GM12878 (cell line): ENCODE data around the gene NFIX. TPM values are rescaled to one million over a fixed set of nuclear protein-coding genes. Genes with fewer than 3 reads are reported as not detected.

Source experiments
- BCLAF1 ChIP-seq: fragments of 450-650 bp; IDR thresholded peaks from 2 replicates; pipeline ENCODE4 v1.6.1; 2017; ENCODE audit warnings: antibody characterized with exemption, mild to moderate bottlenecking, moderate library complexity
- CEBPB ChIP-seq, 2 experiments: fragments of 150-350 bp in 1 of 2; IDR thresholded peaks; 2 replicates each; pipeline ENCODE4 v1.6.1; 2012 to 2014; ENCODE audit warnings: low read depth in 2 of 2, low read length in 2 of 2, borderline replicate concordance in 1 of 2, inconsistent platforms in 1 of 2
- CREM ChIP-seq: IDR thresholded peaks from 2 replicates; pipeline ENCODE4 v1.6.1; 2014; ENCODE audit warnings: antibody characterized with exemption, low read depth
- EP300 ChIP-seq, 2 experiments: fragments of 150-350 bp in 1 of 2; IDR thresholded peaks; 2 replicates each; pipeline ENCODE4 v1.6.1; 2011 to 2012; ENCODE audit warnings: low read depth in 2 of 2, low read length in 2 of 2, borderline replicate concordance in 1 of 2, improper control_type of control experiment in 1 of 2, inconsistent platforms in 1 of 2; ENCODE audit not compliant: control insufficient read depth in 1 of 2
- FOXK2 ChIP-seq: fragments of 450-650 bp; IDR thresholded peaks from 2 replicates; pipeline ENCODE4 v1.6.1; 2017; ENCODE audit warnings: mild to moderate bottlenecking, moderate library complexity
- HCFC1 ChIP-seq: fragments of 150-350 bp; IDR thresholded peaks from 2 replicates; pipeline ENCODE4 v1.6.1; 2014; ENCODE audit warnings: low read length
- HDAC6 ChIP-seq: fragments of 200-600 bp; sonication (generic); IDR thresholded peaks from one replicate; pipeline ENCODE4 v1.8.0; 2017; ENCODE audit warnings: antibody characterized with exemption; ENCODE audit not compliant: unreplicated experiment
- MAX ChIP-seq: IDR thresholded peaks from 2 replicates; pipeline ENCODE4 v1.6.1; 2012; ENCODE audit warnings: low read depth, low read length, improper control_type of control experiment
- MXI1 ChIP-seq: fragments of 150-350 bp; IDR thresholded peaks from 2 replicates; pipeline ENCODE4 v1.6.1; 2011; ENCODE audit warnings: low read depth, mild to moderate bottlenecking, inconsistent platforms, low read length, improper control_type of control experiment
- NFIC ChIP-seq: IDR thresholded peaks from 2 replicates; pipeline ENCODE4 v1.6.1; 2012; ENCODE audit warnings: low read depth, mild to moderate bottlenecking, inconsistent platforms, low read length, moderate library complexity
- PAX8 ChIP-seq: fragments of 450-650 bp; IDR thresholded peaks from 2 replicates; pipeline ENCODE4 v1.6.1; 2017; ENCODE audit warnings: mild to moderate bottlenecking, moderate library complexity
- POLR2AphosphoS2 ChIP-seq: IDR thresholded peaks from 2 replicates; pipeline ENCODE4 v1.6.1; 2011; ENCODE audit warnings: low read depth, mild to moderate bottlenecking, low read length, improper control_type of control experiment, moderate library complexity
- POLR2AphosphoS5 ChIP-seq: IDR thresholded peaks from 2 replicates; pipeline ENCODE4 v1.6.1; 2011; ENCODE audit warnings: mild to moderate bottlenecking, low read length, inconsistent platforms
- RB1 ChIP-seq: fragments of 450-650 bp; formaldehyde crosslinking; IDR thresholded peaks from 2 replicates; pipeline ENCODE4 v1.6.1; 2017; ENCODE audit warnings: mild to moderate bottlenecking, borderline replicate concordance
- SMAD1 ChIP-seq: fragments of 450-650 bp; IDR thresholded peaks from 2 replicates; pipeline ENCODE4 v1.6.1; 2018; ENCODE audit warnings: mild to moderate bottlenecking, low read depth; ENCODE audit not compliant: partially characterized antibody
- SP1 ChIP-seq: IDR thresholded peaks from one replicate; pipeline ENCODE4 v1.6.1; 2011; ENCODE audit warnings: low read depth, low read length
- SREBF1 ChIP-seq: IDR thresholded peaks from 2 replicates; pipeline ENCODE4 v1.6.1; 2012; ENCODE audit warnings: mild to moderate bottlenecking, low read length
- ZBED1 ChIP-seq: IDR thresholded peaks from 2 replicates; pipeline ENCODE4 v1.6.1; 2016; ENCODE audit warnings: borderline replicate concordance
- ZBTB33 ChIP-seq: fragments of 450-650 bp; IDR thresholded peaks from 2 replicates; pipeline ENCODE4 v1.6.1; 2017; ENCODE audit warnings: mild to moderate bottlenecking
- ZNF207 ChIP-seq: fragments of 450-650 bp; IDR thresholded peaks from 2 replicates; pipeline ENCODE4 v1.6.1; 2014; ENCODE audit warnings: antibody characterized with exemption, mild to moderate bottlenecking, borderline replicate concordance
- ZZZ3 ChIP-seq: IDR thresholded peaks from 2 replicates; pipeline ENCODE4 v1.6.1; 2011; ENCODE audit warnings: low read depth; ENCODE audit not compliant: control insufficient read depth, insufficient read length
- polyA plus RNA-seq, 11 experiments: library from polyadenylated mRNA; depleted of rRNA in 4 of 11; unstranded in 6 of 11; stranded (reverse) in 5 of 11; fragments of >200 nt; fragmentation: Nextera tagmentation in 4 of 11; fragmentation: Illumina TruSeq in 1 of 11; extraction: Ambion mirVana in 4 of 11; extraction: Trizol in 1 of 11; gene quantifications; 1 replicate in 1 of 11; 2 replicates in 10 of 11; pipeline versions ENCODE4 v1.2.1 to v1.2.3, GENCODE V29; 2011 to 2016; ENCODE audit warnings: inconsistent platforms in 2 of 11, missing spikeins in 2 of 11, low read depth in 1 of 11
- total RNA-seq, 4 experiments: library from RNA; depleted of rRNA in 3 of 4; stranded (reverse); fragments of >200 nt in 3 of 4; fragmentation: Illumina TruSeq in 1 of 4; extraction: Trizol in 1 of 4; gene quantifications; 2 replicates each; pipeline versions ENCODE4 v1.2.1 to v1.2.3, GENCODE V29; 2013 to 2021
- TF ChIP-seq, protein P1 (sequence below): IDR thresholded peaks from 2 replicates; pipeline ENCODE4 v1.6.1; 2012; ENCODE audit warnings: low read depth, low read length, improper control_type of control experiment
- TF ChIP-seq, protein P2 (sequence below): IDR thresholded peaks from 2 replicates; pipeline ENCODE4 v1.6.1; 2011; ENCODE audit warnings: mild to moderate bottlenecking, low read depth, low read length, moderate library complexity; ENCODE audit not compliant: insufficient replicate concordance

NFIX gene
- total and polyA plus RNA-seq, 10 of the 15 experiments (the other 5 are each of a cell fraction or from before 2014, with no cell fraction given) = 0.02 to 2.2 (median 0.28) TPM

DNA sequence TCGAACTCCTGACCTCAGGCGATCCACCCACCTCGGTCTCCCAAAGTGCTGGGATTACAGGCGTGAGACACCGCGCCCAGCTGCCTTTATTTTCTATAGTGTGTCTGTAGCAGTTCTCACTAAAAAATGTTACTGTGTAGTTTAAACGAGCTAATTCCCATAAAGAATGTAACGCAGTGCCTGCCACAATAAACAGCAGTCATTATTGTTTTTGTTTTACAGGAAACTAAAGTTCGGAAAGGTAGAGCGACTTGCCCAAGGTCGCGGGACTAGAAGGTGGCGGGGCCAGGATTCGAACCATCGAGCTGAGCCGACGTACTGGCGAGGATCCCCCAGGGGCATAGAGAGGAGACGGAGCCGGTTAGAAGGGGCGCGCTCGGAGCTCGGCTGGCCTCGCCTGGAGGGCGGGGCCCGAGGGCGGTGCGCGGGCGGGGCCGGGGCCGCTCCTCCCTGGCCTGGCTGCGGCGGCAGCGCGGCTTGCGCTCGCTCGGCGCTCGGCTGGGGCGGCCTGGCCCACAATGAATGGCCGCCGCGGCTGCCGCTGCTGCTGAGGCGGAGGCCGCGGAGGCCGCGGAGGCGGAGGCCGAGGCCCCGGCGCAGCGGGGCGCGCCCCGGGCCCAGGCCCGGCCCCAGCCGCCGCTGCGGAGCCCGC is 122.6 kb downstream of the NFIX start, which contains the start of gene NACC1 (continued):
- TF ChIP-seq ZNF207 (peak; percentile 68; the same call in 1 of the 2 replicates), FOXK2 (no peak), ZBTB33 (no peak), HCFC1 (peak; percentile 62), SREBF1 (no peak), HDAC6 (no peak), BCLAF1 (no peak), ZBED1 (no peak), SP1 (peak; percentile 78), RB1 (0 out of 2 replicates have a peak, but pooled peaks have one; percentile 41), PAX8 (no peak), MAX (no peak), ZZZ3 (no peak), POLR2AphosphoS2 (no peak), POLR2AphosphoS5 (no peak), NFIC (no peak), CREM (peak; percentile 61), CEBPB (IDR thresholded peaks at IDR 0.05; ENCODE audit: borderline replicate concordance in 1 of 2, low read depth in 2 of 2, low read length in 2 of 2) (no peak), EP300 (IDR thresholded peaks at IDR 0.05; ENCODE audit: borderline replicate concordance in 1 of 2, control insufficient read depth in 1 of 2, low read depth in 2 of 2, low read length in 2 of 2) (no peak), SMAD1 (no peak), MXI1 (no peak)
- TF ChIP-seq, protein P1, sequence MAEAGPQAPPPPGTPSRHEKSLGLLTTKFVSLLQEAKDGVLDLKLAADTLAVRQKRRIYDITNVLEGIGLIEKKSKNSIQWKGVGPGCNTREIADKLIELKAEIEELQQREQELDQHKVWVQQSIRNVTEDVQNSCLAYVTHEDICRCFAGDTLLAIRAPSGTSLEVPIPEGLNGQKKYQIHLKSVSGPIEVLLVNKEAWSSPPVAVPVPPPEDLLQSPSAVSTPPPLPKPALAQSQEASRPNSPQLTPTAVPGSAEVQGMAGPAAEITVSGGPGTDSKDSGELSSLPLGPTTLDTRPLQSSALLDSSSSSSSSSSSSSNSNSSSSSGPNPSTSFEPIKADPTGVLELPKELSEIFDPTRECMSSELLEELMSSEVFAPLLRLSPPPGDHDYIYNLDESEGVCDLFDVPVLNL = no peak
- TF ChIP-seq, protein P2, sequence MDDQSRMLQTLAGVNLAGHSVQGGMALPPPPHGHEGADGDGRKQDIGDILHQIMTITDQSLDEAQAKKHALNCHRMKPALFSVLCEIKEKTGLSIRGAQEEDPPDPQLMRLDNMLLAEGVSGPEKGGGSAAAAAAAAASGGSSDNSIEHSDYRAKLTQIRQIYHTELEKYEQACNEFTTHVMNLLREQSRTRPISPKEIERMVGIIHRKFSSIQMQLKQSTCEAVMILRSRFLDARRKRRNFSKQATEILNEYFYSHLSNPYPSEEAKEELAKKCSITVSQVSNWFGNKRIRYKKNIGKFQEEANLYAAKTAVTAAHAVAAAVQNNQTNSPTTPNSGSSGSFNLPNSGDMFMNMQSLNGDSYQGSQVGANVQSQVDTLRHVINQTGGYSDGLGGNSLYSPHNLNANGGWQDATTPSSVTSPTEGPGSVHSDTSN = no peak
